GM18867 (cell line): ENCODE measurements around the gene IL5.
"Not testable (repeated sequence)": the region's sequence is repeated elsewhere in the genome, so short reads cannot be mapped to it uniquely, and the experiment has no call there.

Source experiments
- ATAC-seq: cut with Tn5 transposase; IDR thresholded peaks from one replicate; pipeline ENCODE4 v1.9.1; 2021; ENCODE audit warnings: mild to moderate bottlenecking, moderate library complexity; ENCODE audit not compliant: unreplicated experiment

Gene IL5

GRCh38 chr5:132543472-132544201 is at the start of gene IL5:
TSS of gene IL5 (minus strand) at chr5:132543522. CDS start at chr5:132543478, 44 bp downstream.
- ATAC-seq: no peak

- no peak for ATAC-seq
Observed at GRCh38 chr5:132592521-132592920, 49.2 kb upstream of the IL5 start.

- ATAC-seq: no peak
Observed at GRCh38 chr5:132591145-132591544, 47.8 kb upstream of the IL5 start.

- no peak for ATAC-seq
Observed at GRCh38 chr5:132589467-132589866, 46.1 kb upstream of the IL5 start.

- no peak for ATAC-seq
Observed at GRCh38 chr5:132586063-132586462, 42.7 kb upstream of the IL5 start.

GRCh38 chr5:132584560-132584959 is 41.2 kb upstream of the IL5 start:
- ATAC-seq: not testable (repeated sequence)

GRCh38 chr5:132576123-132576522 is 32.8 kb upstream of the IL5 start:
- ATAC-seq: no peak

- ATAC-seq: no peak
Observed at GRCh38 chr5:132566657-132567056, 23.3 kb upstream of the IL5 start.

- not testable (repeated sequence) for ATAC-seq
Observed at GRCh38 chr5:132564555-132564954, 21.2 kb upstream of the IL5 start.

- no peak for ATAC-seq
Observed at GRCh38 chr5:132561601-132562000, 18.3 kb upstream of the IL5 start.

GRCh38 chr5:132559383-132560060 is 16.2 kb upstream of the IL5 start:
- no peak for ATAC-seq

- ATAC-seq: peak; percentile 24
Observed at GRCh38 chr5:132557478-132558172, 14.3 kb upstream of the IL5 start.

GRCh38 chr5:132556763-132557477 is 13.6 kb upstream of the IL5 start, which contains the start of gene RAD50:
TSS of gene RAD50 (plus strand) at chr5:132556977. CDS start at chr5:132557325, 348 bp downstream.
- peak; percentile 98 for ATAC-seq

- ATAC-seq: peak; percentile 18
Observed at GRCh38 chr5:132556153-132556762, 12.9 kb upstream of the IL5 start.

GRCh38 chr5:132549576-132549975 is 6.3 kb upstream of the IL5 start:
- no peak for ATAC-seq

GRCh38 chr5:132548834-132549233 is 5.5 kb upstream of the IL5 start:
- ATAC-seq: not testable (repeated sequence)

- no peak for ATAC-seq
Observed at GRCh38 chr5:132547269-132547668, 3.9 kb upstream of the IL5 start.

GRCh38 chr5:132546108-132546507 is 2.8 kb upstream of the IL5 start:
- no peak for ATAC-seq

GRCh38 chr5:132540764-132541163 is 2.6 kb downstream of the IL5 start:
- no peak for ATAC-seq

GRCh38 chr5:132540149-132540548 is 3.2 kb downstream of the IL5 start:
- no peak for ATAC-seq

GRCh38 chr5:132539716-132540115 is 3.6 kb downstream of the IL5 start:
- ATAC-seq: no peak
